HG03457 (cell line): ENCODE measurements around the gene ADAMTS8.
A peak's percentile ranks its signal among the peaks of the same experiment; 100 is the strongest.
"Not testable (repeated sequence)": the region's sequence is repeated elsewhere in the genome, so short reads cannot be mapped to it uniquely, and the experiment has no call there.

Experiments
- ATAC-seq: cut with Tn5 transposase; IDR thresholded peaks from one replicate; pipeline ENCODE4 v1.9.1; 2021; ENCODE audit warnings: moderate number of reproducible peaks; ENCODE audit not compliant: unreplicated experiment

The ADAMTS8 gene

GRCh38 chr11:130439876-130440275 is 11.5 kb upstream of the ADAMTS8 start:
- no peak for ATAC-seq

GRCh38 chr11:130439160-130439519 is 10.7 kb upstream of the ADAMTS8 start:
- no peak for ATAC-seq

- not testable (repeated sequence) for ATAC-seq
These were observed 10.2 kb upstream of the ADAMTS8 start for GRCh38 chr11:130438401-130439159.

DNA sequence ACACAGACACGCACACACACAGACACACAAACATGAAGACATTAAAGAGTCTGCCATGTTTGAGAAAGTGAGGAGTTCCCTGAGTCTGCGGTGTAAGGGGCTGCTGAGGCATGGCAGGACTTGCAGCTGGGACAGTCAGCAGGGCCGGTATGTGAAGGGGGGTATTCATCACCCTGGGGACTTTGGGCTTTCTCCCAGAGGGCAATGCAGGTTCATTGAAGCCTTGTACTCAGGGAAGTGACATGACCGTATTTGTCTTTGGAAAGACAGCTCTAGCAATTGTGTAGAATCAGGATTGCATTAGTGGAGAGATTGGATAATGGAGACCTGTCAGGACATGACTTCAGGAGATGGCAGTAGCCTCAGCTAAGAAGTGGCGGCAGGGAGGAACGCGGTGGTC is 9.4 kb upstream of the ADAMTS8 start:
- no peak for ATAC-seq

DNA sequence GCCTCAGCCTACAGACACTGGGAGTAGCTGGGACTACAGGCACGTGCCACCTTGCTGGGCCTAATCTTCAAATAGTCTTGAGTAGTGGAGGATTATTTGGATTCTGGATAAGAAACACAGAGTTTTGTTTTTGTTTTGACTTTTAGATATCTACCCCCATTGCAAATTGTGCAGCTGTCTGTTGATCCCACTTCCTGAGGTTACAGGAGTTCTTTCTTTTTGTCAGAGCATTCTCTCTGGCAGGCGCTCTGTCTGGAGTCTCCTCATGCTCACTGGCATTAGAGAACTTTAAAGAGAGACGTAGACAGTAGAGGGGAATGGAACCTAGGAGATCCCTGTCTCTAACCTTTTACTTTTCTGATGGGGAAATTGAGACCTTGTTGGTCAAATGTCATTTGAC is 7.8 kb upstream of the ADAMTS8 start:
- ATAC-seq: no peak

DNA sequence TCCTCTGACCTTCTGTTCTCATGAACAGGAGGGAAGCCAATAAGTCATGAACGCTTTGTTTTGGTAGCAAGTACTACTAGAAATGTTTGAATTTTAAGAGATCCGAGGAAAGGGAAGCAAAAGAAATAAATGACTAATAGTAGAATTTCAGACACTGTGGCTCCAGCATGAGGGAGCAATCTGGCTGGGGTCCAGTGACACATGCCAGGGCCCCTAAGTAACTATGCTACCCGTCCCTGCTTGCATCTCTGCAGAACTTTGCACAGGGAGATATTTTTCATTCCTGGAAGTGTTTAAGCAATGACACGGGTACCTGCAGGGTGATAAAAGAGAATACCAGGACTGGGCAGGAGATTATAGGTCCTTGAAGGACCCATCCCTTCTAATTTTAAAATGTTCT is 7.3 kb upstream of the ADAMTS8 start:
- no peak for ATAC-seq

GRCh38 chr11:130434521-130435223 is 6.3 kb upstream of the ADAMTS8 start:
- ATAC-seq: peak; percentile 80

GRCh38 chr11:130433357-130433756 is 4.9 kb upstream of the ADAMTS8 start:
- ATAC-seq: no peak

- no peak for ATAC-seq
These were observed 3.4 kb upstream of the ADAMTS8 start for GRCh38 chr11:130431801-130432200.

DNA sequence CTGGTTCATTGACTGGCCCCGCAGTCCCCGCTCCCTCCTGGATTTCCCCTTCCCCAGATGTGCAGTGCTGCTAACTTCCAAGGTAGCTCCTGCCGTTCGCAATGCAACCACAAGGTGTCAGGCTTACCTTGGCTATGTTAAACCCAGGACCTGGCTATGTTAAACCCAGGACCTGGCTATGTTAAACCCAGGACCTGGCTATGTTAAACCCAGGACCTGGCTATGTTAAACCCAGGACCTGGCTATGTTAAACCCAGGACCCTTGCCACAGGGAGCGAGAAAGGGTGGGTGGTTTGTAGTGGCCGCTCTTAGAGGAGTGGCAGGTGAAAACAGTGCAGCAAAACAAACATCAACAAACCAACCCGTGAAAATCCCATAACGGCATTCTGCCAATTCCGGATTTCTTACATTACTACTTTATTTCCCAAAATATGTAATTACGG is 2.9 kb upstream of the ADAMTS8 start:
- ATAC-seq: no peak

- ATAC-seq: no peak
These were observed 1.6 kb upstream of the ADAMTS8 start for GRCh38 chr11:130429983-130430382.

- no peak for ATAC-seq
These were observed 792 bp upstream of the ADAMTS8 start for GRCh38 chr11:130429120-130429681.

DNA sequence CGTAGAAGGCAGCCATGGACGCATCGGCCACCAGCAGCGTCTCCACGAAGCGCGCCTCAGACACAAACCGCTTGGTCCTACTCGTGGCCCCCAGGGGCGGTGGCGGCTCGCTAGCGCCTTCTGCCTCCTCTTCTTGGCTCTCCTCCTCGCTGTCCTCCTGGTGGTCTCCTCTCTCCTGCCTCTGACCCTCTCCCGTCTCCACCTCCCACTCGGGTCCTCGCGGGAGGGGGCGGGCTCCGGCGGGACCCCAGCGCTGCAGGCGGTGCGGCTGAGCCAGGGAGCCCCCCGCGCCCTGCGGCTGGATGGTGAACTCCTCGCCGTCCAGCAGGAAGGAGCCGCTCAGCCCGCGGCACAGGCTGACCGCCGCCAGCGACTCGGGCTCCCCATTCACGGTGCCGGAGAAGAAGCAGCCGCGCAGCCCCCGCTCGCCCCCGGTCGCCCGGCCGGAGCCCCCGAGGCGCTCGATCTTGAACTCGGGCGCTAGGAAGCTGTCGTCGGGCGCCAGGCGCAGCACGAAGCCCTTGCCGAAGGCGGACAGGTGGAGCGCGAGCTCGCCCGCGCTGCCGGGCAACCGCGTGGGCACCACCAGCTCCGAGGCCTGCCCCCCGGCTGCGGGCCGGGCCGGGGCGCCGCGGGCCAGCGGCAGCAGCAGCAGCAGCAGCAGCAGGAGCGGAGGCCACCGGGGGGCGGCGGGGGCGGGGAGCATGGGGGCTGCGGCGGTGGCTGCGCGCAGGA is 661 bp downstream of the ADAMTS8 start:
- ATAC-seq: no peak

- no peak for ATAC-seq
These were observed 1.5 kb downstream of the ADAMTS8 start for GRCh38 chr11:130426837-130427341.

DNA sequence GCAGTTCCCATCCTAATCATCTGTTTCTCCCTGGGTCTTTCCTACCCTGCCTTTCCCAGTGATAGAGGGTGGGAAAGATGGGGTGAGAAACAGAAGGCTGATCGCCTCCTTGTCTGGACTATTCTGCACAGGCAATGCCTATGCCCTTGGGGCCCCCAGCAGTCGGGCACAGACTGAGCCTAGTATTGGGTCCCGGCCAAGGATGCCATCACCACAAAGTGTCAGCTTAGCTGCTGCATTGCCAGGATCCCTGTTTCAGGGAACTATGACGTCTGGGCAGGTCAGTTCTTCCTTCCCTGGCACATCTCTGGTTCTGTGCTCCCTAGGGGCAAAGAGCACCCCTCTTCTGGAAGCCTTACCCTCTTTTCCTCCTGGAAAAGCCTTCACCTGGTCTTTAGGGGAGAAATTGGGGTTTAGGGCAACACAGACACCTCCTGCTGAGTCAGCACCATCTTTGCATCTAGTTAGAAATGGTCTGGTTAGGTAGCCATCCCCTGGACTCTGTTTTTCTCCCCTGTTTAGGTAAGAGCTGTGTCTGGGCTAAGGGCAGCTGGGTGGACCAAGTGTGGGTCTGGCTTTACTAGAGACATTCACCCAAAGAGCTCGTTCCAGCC is 2.1 kb downstream of the ADAMTS8 start:
- ATAC-seq: no peak

DNA sequence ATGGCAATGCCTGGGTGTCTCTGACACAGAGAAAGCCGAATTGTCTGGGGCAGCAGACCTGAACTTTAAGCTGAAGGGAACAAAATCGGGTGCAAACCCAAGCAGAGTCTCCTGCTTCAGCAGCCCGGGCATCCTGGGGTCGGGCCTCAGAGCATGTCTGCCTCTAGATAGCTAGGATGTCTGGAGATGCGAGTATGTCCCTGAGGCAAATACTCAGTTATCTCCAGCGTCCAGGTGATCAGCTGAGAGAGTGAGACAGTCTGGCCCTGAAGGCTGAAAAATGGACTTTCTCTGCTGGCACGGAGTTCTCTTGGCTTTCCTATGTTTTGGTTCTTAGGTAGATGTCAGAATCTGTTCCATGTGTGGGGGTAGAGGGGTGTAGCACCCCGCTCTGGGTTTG is 3.3 kb downstream of the ADAMTS8 start:
- ATAC-seq: no peak

DNA sequence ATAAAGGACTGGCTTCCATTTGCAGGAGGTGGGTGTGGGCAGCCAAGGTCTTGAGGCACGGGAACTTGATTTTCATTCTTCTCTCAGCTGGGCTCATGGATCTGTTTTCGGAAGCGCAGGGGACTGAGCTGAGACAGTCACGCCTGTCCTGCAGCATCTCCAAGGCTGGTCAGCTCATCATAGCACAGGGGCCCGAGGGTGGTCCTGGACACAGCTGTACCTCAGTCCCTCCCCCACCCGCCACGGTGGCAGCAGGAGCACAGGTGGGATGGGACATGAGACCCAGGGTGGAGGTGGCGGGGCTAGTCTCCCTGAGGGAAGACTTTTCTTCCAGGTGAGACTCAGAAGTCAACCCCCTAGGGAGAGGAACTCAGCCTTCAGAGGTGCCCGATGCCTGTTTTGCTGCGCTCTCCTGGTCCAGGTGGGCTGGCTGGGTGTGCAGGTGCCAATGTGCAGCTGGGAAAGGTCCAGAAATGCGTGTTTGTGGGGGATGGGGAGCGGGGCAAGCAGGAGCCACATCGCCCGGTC is 3.7 kb downstream of the ADAMTS8 start:
- ATAC-seq: no peak

- ATAC-seq: no peak
These were observed 4.8 kb downstream of the ADAMTS8 start for GRCh38 chr11:130423541-130424142.

- no peak for ATAC-seq
These were observed 6.0 kb downstream of the ADAMTS8 start for GRCh38 chr11:130422251-130422995.
